ENCODE results near the gene FAM120B.

FAM120B gene

DNA sequence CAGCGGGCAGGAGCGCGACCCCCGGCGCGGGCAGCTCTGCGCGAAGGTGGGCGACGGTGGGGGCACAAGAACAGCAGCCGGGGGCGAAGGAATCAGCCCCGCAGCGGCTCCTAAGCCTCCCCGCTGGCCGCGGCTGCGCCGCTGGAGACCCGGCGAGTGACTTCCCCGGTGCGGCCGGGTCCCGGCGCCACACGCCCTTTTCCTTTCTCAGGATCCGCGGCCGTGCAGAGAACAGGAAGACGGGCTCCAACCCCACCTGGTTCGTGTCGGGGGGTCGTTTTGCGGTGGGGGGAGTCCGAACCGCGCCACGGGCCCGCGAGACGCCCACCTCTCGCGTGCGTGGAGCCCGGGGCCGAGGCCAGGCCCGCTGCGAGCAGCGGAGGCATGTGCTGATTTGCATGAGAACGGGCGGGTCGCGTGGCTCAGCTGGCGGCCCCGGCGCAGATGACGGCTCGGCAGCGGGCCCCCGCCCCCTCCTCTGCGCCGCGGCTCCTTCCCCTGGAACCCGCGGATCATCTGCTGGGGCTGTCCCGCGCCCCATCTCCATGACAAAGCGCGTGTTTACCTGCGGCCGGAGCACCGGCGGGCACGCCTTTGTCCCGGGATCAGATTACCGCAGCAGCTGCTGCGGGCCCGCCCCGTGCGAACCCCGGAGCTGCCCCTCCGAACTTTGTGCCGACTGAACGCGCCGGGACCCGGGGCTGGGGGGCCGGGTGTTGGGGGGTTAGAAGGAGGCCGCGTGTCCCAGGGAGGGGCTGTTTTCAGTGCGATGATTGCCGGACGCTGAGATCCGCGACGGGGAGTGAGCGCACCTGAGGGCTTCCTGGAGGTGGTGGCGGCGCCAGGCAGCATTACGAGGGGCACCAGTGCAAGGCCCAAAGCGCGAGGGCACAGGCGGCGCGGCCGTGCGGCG, 10.8 kb upstream of the FAM120B start:
- DNase-seq (ENCODE audit: insufficient read length, low spot score) (no peak), FAIRE-seq (no peak)
- TF ChIP-seq, protein P1, sequence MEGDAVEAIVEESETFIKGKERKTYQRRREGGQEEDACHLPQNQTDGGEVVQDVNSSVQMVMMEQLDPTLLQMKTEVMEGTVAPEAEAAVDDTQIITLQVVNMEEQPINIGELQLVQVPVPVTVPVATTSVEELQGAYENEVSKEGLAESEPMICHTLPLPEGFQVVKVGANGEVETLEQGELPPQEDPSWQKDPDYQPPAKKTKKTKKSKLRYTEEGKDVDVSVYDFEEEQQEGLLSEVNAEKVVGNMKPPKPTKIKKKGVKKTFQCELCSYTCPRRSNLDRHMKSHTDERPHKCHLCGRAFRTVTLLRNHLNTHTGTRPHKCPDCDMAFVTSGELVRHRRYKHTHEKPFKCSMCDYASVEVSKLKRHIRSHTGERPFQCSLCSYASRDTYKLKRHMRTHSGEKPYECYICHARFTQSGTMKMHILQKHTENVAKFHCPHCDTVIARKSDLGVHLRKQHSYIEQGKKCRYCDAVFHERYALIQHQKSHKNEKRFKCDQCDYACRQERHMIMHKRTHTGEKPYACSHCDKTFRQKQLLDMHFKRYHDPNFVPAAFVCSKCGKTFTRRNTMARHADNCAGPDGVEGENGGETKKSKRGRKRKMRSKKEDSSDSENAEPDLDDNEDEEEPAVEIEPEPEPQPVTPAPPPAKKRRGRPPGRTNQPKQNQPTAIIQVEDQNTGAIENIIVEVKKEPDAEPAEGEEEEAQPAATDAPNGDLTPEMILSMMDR (IDR thresholded peaks at IDR 0.05; ENCODE audit: insufficient read depth, missing control alignments), result no peak

DNA sequence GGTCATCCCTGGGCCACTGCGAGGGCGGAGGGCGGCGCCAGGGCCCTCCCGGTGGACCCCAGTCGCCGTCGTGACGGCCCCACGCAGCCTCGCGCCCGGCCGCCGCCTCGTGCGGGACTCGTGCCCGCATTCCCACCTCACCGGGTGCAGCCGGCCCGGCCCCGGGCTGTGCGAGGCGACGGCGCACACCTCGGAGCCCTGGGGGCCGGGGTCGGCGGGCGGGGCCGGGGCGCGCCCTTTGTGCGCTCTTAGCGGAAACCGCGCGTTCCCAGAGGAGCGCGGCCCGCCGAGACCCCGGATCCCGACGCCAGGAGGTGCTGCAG, 10.2 kb upstream of the FAM120B start:
- TF ChIP-seq, protein P1 (IDR thresholded peaks at IDR 0.05; ENCODE audit: insufficient read depth, missing control alignments), result no peak
- FAIRE-seq, result no peak
- DNase-seq (ENCODE audit: insufficient read length, low spot score), result no peak

GRCh38 chr6:170296746-170297575, 9.6 kb upstream of the FAM120B start:
- TF ChIP-seq, protein P1 (IDR thresholded peaks at IDR 0.05; ENCODE audit: insufficient read depth, missing control alignments), result no peak
- no peak for DNase-seq (ENCODE audit: insufficient read length, low spot score)
- FAIRE-seq, result no peak

- no peak for FAIRE-seq
- TF ChIP-seq, protein P1 (IDR thresholded peaks at IDR 0.05; ENCODE audit: insufficient read depth, missing control alignments), result no peak
These were observed 8.8 kb upstream of the FAM120B start for GRCh38 chr6:170297576-170298330.

DNA sequence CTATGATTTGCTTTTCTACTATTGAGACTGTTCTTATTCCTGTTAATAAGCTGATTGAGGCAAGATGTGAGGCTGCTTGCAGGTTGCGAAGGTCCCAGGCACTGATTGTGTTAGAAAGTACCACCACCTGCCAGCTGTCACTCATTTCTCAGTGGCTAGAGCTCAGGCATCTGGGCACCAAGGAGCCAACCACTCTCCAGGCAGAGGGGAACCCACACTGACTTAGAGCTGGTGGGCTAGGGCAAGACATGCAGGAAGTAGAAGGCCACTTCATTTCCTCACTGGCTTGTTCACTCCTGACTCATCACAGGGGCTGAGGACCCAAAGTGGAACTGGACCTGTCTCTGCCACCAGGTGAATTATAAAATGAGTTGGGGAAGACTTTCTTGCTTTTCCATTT, 7.9 kb upstream of the FAM120B start:
- no peak for DNase-seq (ENCODE audit: insufficient read length, low spot score)
- TF ChIP-seq, protein P1 (IDR thresholded peaks at IDR 0.05; ENCODE audit: insufficient read depth, missing control alignments), result no peak
- FAIRE-seq, result no peak

More at GRCh38 chr6:170297576-170298330, 8.8 kb upstream of the FAM120B start:
- no peak for DNase-seq (ENCODE audit: insufficient read length, low spot score)

DNA sequence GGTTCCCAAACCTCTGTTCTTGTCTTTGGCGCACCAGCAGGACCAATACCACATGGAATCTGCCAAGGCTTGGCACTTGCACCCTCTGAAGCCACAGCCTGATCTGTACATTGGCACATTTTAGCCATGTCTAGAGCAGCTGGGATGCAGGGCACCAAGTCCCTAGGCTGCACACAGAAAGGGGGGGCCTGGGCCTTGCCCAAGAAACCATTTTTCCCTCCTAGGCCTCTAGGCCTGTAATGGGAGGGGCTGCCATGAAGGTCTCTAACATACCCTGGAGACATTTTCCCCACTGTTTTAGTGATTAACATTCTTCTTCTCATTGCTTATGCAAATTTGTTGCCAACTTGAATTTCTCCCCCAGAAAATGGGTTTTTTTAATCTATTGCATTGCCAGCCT, 5.4 kb upstream of the FAM120B start:
- TF ChIP-seq, protein P1 (IDR thresholded peaks at IDR 0.05; ENCODE audit: insufficient read depth, missing control alignments), result no peak
- FAIRE-seq, result no peak
- no peak for DNase-seq (ENCODE audit: insufficient read length, low spot score)

All from D721Med (cell line).